ENCODE measurements around the gene DTNBP1. TPM values are rescaled to one million over a fixed set of nuclear protein-coding genes. Genes with fewer than 3 reads are reported as not detected.

The DTNBP1 gene
- total RNA-seq, 2 experiments from 2014 or later, result 9.8 to 28.0 TPM

DNA sequence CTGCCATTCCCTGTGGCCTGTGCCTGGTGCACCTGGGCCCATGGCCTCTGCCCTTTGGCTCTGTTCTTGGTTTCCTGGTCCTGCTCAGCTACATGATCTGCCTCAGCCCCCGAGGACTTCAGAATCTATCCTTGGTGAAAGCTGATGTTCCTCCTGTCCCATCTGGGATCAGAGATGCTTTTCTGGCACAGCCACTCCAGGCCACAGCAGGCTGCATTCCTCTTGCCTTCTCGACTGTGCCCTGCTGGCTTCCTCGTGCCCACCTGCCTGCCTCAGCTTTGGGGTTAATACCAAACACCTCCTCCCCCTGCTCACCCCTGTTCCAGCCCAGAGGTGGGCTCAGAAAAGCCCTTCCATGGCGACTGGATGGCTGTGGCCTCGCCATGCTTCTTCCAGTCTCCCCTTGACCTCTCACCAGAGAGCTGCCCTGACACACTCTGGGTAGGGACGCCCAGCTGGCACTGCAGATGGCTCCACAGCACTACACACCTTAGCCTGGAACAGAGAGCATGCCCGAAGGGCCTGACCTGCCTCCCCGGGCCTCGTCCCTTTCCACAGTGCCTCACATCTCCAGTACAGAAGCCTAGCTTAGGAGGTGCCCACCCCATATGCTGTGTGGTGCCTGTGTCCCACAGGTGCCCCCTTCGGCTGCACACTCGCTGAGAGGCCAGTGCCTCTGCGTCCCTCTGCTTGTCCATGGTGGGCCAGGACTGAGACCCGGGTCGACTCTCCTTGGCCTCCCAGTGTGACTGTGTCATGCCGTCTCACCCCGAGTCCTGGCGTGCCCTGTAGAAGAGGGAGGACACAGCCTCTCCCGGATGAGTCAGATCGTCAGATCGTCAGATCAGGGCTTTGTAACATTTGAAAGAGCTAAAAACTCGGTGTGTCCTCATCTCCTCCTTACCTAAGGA lies 148.8 kb downstream of the DTNBP1 start:
- Histone ChIP-seq H3K27ac (ENCODE audit: low read depth, low read length, poor library complexity, severe bottlenecking) (peak overlapping the region; percentile 65), H3K36me3 (ENCODE audit: insufficient read depth, low read length) (peaks cover 38% of the 10 kb centered on the region; the same call in 1 of the 2 replicates), H3K4me1 (ENCODE audit: insufficient read depth, low read length, poor library complexity, severe bottlenecking) (peaks cover 22% of the 10 kb centered on the region), H3K9me2 (ENCODE audit: insufficient read depth, low read length) (no peaks in the 10 kb centered on the region), H3K4me3 (ENCODE audit: low read depth, low read length, poor library complexity, severe bottlenecking) (no peak overlapping the region), H3K79me2 (ENCODE audit: insufficient read depth, low read depth, low read length) (no peaks in the 10 kb centered on the region), H3K9me3 (ENCODE audit: low read length) (no peaks in the 10 kb centered on the region), H4K20me1 (ENCODE audit: insufficient read depth, low read length) (no peaks in the 10 kb centered on the region), H3K4me2 (ENCODE audit: low read length) (peak overlapping the region; percentile 50; the same call in 1 of the 2 replicates), H2AFZ (ENCODE audit: low read length) (no peak overlapping the region)
- intact Hi-C loops (cut with micrococcal nuclease; ENCODE audit: unreplicated experiment), result no loop called here
- ChIA-PET POLR2A (no interaction called here), CTCF (ENCODE audit: unreplicated experiment) (interaction anchor here (0.6 kb wide), 1 partner anchor 22 kb away, joined by 3 read pairs; no protein-coding TSS in a partner anchor)
- TF ChIP-seq CTCF (conservative IDR thresholded peaks at IDR 0.05; ENCODE audit: low read length) (no peak), EZH2phosphoT487 (IDR thresholded peaks at IDR 0.05; ENCODE audit: borderline replicate concordance, low read depth, low read length) (no peak)
- no peak for DNase-seq (ENCODE audit: low spot score)
- no TSS peak for BruUV-seq (replicated peaks)

GRCh38 chr6:15513131-15513771 lies 149.6 kb downstream of the DTNBP1 start:
- intact Hi-C loops (cut with micrococcal nuclease; ENCODE audit: unreplicated experiment), result no loop called here
- TF ChIP-seq EZH2phosphoT487 (IDR thresholded peaks at IDR 0.05; ENCODE audit: borderline replicate concordance, low read depth, low read length) (no peak), CTCF (conservative IDR thresholded peaks at IDR 0.05; ENCODE audit: low read length) (no peak)
- Histone ChIP-seq H3K36me3 (ENCODE audit: insufficient read depth, low read length) (peaks cover 34% of the 10 kb centered on the region; the same call in 1 of the 2 replicates), H3K79me2 (ENCODE audit: insufficient read depth, low read depth, low read length) (no peaks in the 10 kb centered on the region), H3K4me3 (ENCODE audit: low read depth, low read length, poor library complexity, severe bottlenecking) (no peak overlapping the region), H3K9me2 (ENCODE audit: insufficient read depth, low read length) (no peaks in the 10 kb centered on the region), H2AFZ (ENCODE audit: low read length) (no peak overlapping the region), H3K9me3 (ENCODE audit: low read length) (no peaks in the 10 kb centered on the region), H3K4me2 (ENCODE audit: low read length) (no peak overlapping the region), H3K4me1 (ENCODE audit: insufficient read depth, low read length, poor library complexity, severe bottlenecking) (peaks cover 22% of the 10 kb centered on the region), H4K20me1 (ENCODE audit: insufficient read depth, low read length) (no peaks in the 10 kb centered on the region), H3K27ac (ENCODE audit: low read depth, low read length, poor library complexity, severe bottlenecking) (no peak overlapping the region)
- ChIA-PET POLR2A (interaction anchor here (0.5 to 0.6 kb wide), 2 partner anchors 61 to 898 kb away, joined by 3 to 8 read pairs; no protein-coding TSS in a partner anchor), CTCF (ENCODE audit: unreplicated experiment) (no interaction called here)
- DNase-seq (ENCODE audit: low spot score), result no peak
- no TSS peak for BruUV-seq (replicated peaks)

All from OCI-LY7 (cell line).